HEK293 (cell line): ENCODE data around the gene IARS2.

Source experiments
- CTCF ChIA-PET: fragments of 350-600 bp; formaldehyde crosslinking; extraction: SDS; loops from one replicate; lab custom pipeline; 2021; ENCODE audit warnings: antibody characterized with exemption; lab: Yijun Ruan, JAX
- POLR2A ChIA-PET: fragments of 300-600 bp; formaldehyde crosslinking; extraction: SDS; loops from one replicate; lab custom pipeline; 2020; ENCODE audit warnings: antibody characterized with exemption, inconsistent platforms; lab: Yijun Ruan, JAX
- H3K27ac ChIP-seq: fragments of 200-500 bp; sonication (Bioruptor generic); 2 replicates; pipeline ENCODE4 v1.5.1; 2014; ENCODE audit warnings: low read depth, low read length, control low read depth, inconsistent platforms; ENCODE audit errors: extremely low read depth
- H3K36me3 ChIP-seq, 2 experiments: fragments of 200-500 bp in 1 of 2; sonication (Bioruptor generic) in 1 of 2; 1 replicate in 1 of 2; 2 replicates in 1 of 2; pipeline ENCODE4 v1.5.1; 2014 to 2017; ENCODE audit warnings: inconsistent platforms in 2 of 2, low read length in 2 of 2; ENCODE audit not compliant: control insufficient read depth in 2 of 2, insufficient read depth in 1 of 2
- H3K4me1 ChIP-seq: fragments of 200-500 bp; sonication (Bioruptor generic); 2 replicates; pipeline ENCODE4 v1.5.1; 2014; ENCODE audit warnings: mild to moderate bottlenecking, low read length, inconsistent platforms; ENCODE audit not compliant: control insufficient read depth, insufficient read depth
- H3K4me3 ChIP-seq: 2 replicates; pipeline ENCODE4 v1.5.1; 2011; ENCODE audit warnings: low read depth, mild to moderate bottlenecking, control low read depth, low read length, moderate library complexity
- H3K9me3 ChIP-seq: fragments of 200-500 bp; sonication (Bioruptor generic); 2 replicates; pipeline ENCODE4 v1.5.1; 2014; ENCODE audit warnings: low read depth, low read length, inconsistent platforms; ENCODE audit not compliant: control insufficient read depth, insufficient read depth
- BCL11B ChIP-seq: fragments of 450-650 bp; formaldehyde crosslinking; IDR thresholded peaks from 2 replicates; pipeline ENCODE4 v1.5.1; 2016; ENCODE audit warnings: low read depth, missing biosample characterization, missing genetic modification characterization
- FEZF1 ChIP-seq: fragments of 450-650 bp; formaldehyde crosslinking; IDR thresholded peaks from 2 replicates; pipeline ENCODE4 v1.5.1; 2016; ENCODE audit warnings: missing biosample characterization, missing genetic modification characterization
- IKZF3 ChIP-seq: fragments of 450-650 bp; IDR thresholded peaks from 2 replicates; pipeline ENCODE4 v1.5.0; 2018; ENCODE audit warnings: missing biosample characterization, mild to moderate bottlenecking, missing genetic modification characterization, moderate library complexity
- KLF1 ChIP-seq: fragments of 450-650 bp; formaldehyde crosslinking; IDR thresholded peaks from 2 replicates; pipeline ENCODE4 v1.5.1; 2016; ENCODE audit warnings: missing biosample characterization, missing genetic modification characterization
- REPIN1 ChIP-seq: fragments of 450-650 bp; formaldehyde crosslinking; IDR thresholded peaks from 2 replicates; pipeline ENCODE4 v1.5.1; 2017; ENCODE audit warnings: missing biosample characterization, missing genetic modification characterization, low read depth
- SP2 ChIP-seq: fragments of 450-650 bp; formaldehyde crosslinking; IDR thresholded peaks from 2 replicates; pipeline ENCODE4 v1.5.1; 2016; ENCODE audit warnings: missing biosample characterization, missing genetic modification characterization
- SP7 ChIP-seq: fragments of 450-650 bp; formaldehyde crosslinking; IDR thresholded peaks from 2 replicates; pipeline ENCODE4 v1.5.1; 2016; ENCODE audit warnings: missing biosample characterization, missing genetic modification characterization
- TRIM28 ChIP-seq: IDR thresholded peaks from 2 replicates; pipeline ENCODE4 v1.6.1; 2011; ENCODE audit warnings: low read length, control low read depth, borderline replicate concordance
- WT1 ChIP-seq: fragments of 450-650 bp; formaldehyde crosslinking; IDR thresholded peaks from 2 replicates; pipeline ENCODE4 v1.5.1; 2016; ENCODE audit warnings: missing biosample characterization, missing genetic modification characterization
- YY1 ChIP-seq: fragments of 450-650 bp; formaldehyde crosslinking; IDR thresholded peaks from 2 replicates; pipeline ENCODE4 v1.5.1; 2018; ENCODE audit warnings: missing biosample characterization, missing genetic modification characterization
- ZBTB17 ChIP-seq: fragments of 450-650 bp; formaldehyde crosslinking; IDR thresholded peaks from 2 replicates; pipeline ENCODE4 v1.5.1; 2016; ENCODE audit warnings: missing biosample characterization, missing genetic modification characterization
- ZEB2 ChIP-seq: fragments of 450-650 bp; formaldehyde crosslinking; IDR thresholded peaks from 2 replicates; pipeline ENCODE4 v1.5.1; 2016; ENCODE audit warnings: missing biosample characterization, missing genetic modification characterization
- ZFP3 ChIP-seq: fragments of 450-650 bp; formaldehyde crosslinking; IDR thresholded peaks from 2 replicates; pipeline ENCODE4 v1.5.1; 2016; ENCODE audit warnings: low read depth, missing biosample characterization, missing genetic modification characterization
- ZFP69B ChIP-seq: fragments of 450-650 bp; formaldehyde crosslinking; IDR thresholded peaks from 2 replicates; pipeline ENCODE4 v1.5.1; 2016; ENCODE audit warnings: missing biosample characterization, missing genetic modification characterization
- ZNF121 ChIP-seq: fragments of 450-650 bp; formaldehyde crosslinking; IDR thresholded peaks from 2 replicates; pipeline ENCODE4 v1.5.1; 2016; ENCODE audit warnings: missing biosample characterization, missing genetic modification characterization
- ZNF24 ChIP-seq: fragments of 450-650 bp; formaldehyde crosslinking; IDR thresholded peaks from 2 replicates; pipeline ENCODE4 v1.5.1; 2016; ENCODE audit warnings: missing biosample characterization, missing genetic modification characterization
- ZNF324 ChIP-seq: fragments of 450-650 bp; formaldehyde crosslinking; IDR thresholded peaks from 2 replicates; pipeline ENCODE4 v1.5.1; 2016; ENCODE audit warnings: missing biosample characterization, missing genetic modification characterization
- ZNF335 ChIP-seq: fragments of 450-650 bp; formaldehyde crosslinking; conservative IDR thresholded peaks from 2 replicates; pipeline ENCODE4 v1.5.1; 2016; ENCODE audit warnings: missing biosample characterization, missing genetic modification characterization
- ZNF341 ChIP-seq: fragments of 450-650 bp; formaldehyde crosslinking; IDR thresholded peaks from 2 replicates; pipeline ENCODE4; 2016; ENCODE audit warnings: low read depth, missing biosample characterization, missing genetic modification characterization
- ZNF354C ChIP-seq: fragments of 450-650 bp; formaldehyde crosslinking; IDR thresholded peaks from 2 replicates; pipeline ENCODE4 v1.5.1; 2016; ENCODE audit warnings: missing biosample characterization, missing genetic modification characterization, low read depth, borderline replicate concordance
- ZNF366 ChIP-seq: fragments of 450-650 bp; formaldehyde crosslinking; conservative IDR thresholded peaks from 2 replicates; pipeline ENCODE4 v1.5.1; 2016; ENCODE audit warnings: missing biosample characterization, missing genetic modification characterization
- ZNF423 ChIP-seq: fragments of 450-650 bp; formaldehyde crosslinking; IDR thresholded peaks from 2 replicates; pipeline ENCODE4 v1.5.1; 2016; ENCODE audit warnings: missing biosample characterization, missing genetic modification characterization
- ZNF521 ChIP-seq: fragments of 450-650 bp; formaldehyde crosslinking; IDR thresholded peaks from 2 replicates; pipeline ENCODE4 v1.5.1; 2017; ENCODE audit warnings: missing biosample characterization, mild to moderate bottlenecking, missing genetic modification characterization
- ZNF76 ChIP-seq: fragments of 450-650 bp; formaldehyde crosslinking; IDR thresholded peaks from 2 replicates; pipeline ENCODE4; 2016; ENCODE audit warnings: low read depth, missing biosample characterization, missing genetic modification characterization, borderline replicate concordance
- ZNF776 ChIP-seq: fragments of 450-650 bp; formaldehyde crosslinking; IDR thresholded peaks from 2 replicates; pipeline ENCODE4 v1.5.0; 2017; ENCODE audit warnings: missing biosample characterization, missing genetic modification characterization, borderline replicate concordance
- ZNF843 ChIP-seq: fragments of 450-650 bp; formaldehyde crosslinking; IDR thresholded peaks from 2 replicates; pipeline ENCODE4 v1.5.1; 2016; ENCODE audit warnings: missing biosample characterization, missing genetic modification characterization
- ZSCAN16 ChIP-seq: fragments of 450-650 bp; formaldehyde crosslinking; IDR thresholded peaks from 2 replicates; pipeline ENCODE4 v1.5.1; 2016; ENCODE audit warnings: missing biosample characterization, missing genetic modification characterization
- ZXDB ChIP-seq: fragments of 450-650 bp; formaldehyde crosslinking; IDR thresholded peaks from 2 replicates; pipeline ENCODE4 v1.5.1; 2016; ENCODE audit warnings: missing biosample characterization, missing genetic modification characterization
- TF ChIP-seq, protein P1 (sequence below): fragments of 450-650 bp; formaldehyde crosslinking; IDR thresholded peaks from 2 replicates; pipeline ENCODE4 v1.5.1; 2016; ENCODE audit warnings: missing biosample characterization, missing genetic modification characterization
- TF ChIP-seq, protein P2 (sequence below): fragments of 450-650 bp; formaldehyde crosslinking; IDR thresholded peaks from 2 replicates; pipeline ENCODE4 v1.5.1; 2016; ENCODE audit warnings: missing biosample characterization, missing genetic modification characterization
- TF ChIP-seq, protein P3 (sequence below): fragments of 450-650 bp; formaldehyde crosslinking; IDR thresholded peaks from 2 replicates; pipeline ENCODE4 v1.5.1; 2016; ENCODE audit warnings: missing biosample characterization, missing genetic modification characterization

The IARS2 gene

DNA sequence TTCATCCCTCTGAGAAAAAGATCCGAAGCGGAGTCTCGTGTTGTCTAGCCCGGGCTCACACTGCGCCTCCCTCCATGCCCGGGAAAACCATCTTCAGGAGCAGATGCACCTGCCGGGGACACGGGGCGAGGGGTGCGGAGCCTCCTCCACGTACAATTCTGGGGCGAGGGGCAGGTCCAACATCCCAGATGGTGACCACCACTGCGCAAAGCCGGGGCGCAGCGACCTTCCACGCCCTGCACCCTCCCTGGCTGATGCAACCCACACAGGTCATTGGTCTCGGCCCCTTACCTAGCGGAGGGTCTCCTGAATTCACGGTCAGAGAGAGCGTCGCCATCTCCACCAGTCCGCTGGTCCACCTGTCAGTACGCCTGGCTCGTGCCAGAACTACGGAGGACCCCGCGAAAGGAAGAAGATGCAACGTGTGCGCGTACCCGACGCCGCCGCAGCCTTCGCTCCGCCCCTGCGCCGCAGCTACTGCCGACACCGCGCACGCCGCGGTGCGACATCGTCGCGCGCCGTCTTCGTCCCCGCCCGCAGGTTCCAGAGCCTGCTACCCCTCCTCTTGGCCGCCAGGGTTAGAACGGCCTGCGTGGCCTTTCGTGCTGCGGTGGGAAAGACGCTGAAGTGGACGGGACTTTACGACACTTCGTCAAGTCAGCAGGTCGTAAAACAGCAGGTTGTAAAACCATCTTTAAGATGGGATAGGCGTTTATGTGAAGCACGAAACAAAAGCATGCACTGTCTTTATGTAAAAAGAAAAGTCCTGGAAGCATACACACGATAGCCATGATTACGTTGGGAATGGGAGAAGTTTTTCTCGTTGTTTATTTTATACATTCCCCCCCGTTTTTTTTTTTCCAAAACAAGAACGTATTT lies 47.6 kb upstream of the IARS2 start, which contains the start of gene EPRS1:
Gene EPRS1 (minus strand): TSS at position 454 of the 879 bp plus-strand sequence. CDS start 117 bp downstream, at position 337.
- H3K27ac ChIP-seq = peak within 1 kb of the TSS; percentile 71
- H3K9me3 ChIP-seq = no peaks in the 10 kb centered on the region
- H3K4me3 ChIP-seq = peak within 1 kb of the TSS; percentile 89
- ChIA-PET CTCF (no interaction called here), POLR2A (no interaction called here)
- H3K4me1 ChIP-seq = no peaks in the 10 kb centered on the region
- H3K36me3 ChIP-seq = peaks cover 0 to under 1% of the 10 kb centered on the region in 2 experiments; a peak in 2 of 3 replicates
- TF ChIP-seq ZNF843 (tag by site-specific recombination) = peak; percentile 83
- no peak for TF ChIP-seq ZNF423
- TF ChIP-seq ZNF324 (tag by site-specific recombination) = peak; percentile 28; the same call in 1 of the 2 replicates
- TF ChIP-seq, protein P1, sequence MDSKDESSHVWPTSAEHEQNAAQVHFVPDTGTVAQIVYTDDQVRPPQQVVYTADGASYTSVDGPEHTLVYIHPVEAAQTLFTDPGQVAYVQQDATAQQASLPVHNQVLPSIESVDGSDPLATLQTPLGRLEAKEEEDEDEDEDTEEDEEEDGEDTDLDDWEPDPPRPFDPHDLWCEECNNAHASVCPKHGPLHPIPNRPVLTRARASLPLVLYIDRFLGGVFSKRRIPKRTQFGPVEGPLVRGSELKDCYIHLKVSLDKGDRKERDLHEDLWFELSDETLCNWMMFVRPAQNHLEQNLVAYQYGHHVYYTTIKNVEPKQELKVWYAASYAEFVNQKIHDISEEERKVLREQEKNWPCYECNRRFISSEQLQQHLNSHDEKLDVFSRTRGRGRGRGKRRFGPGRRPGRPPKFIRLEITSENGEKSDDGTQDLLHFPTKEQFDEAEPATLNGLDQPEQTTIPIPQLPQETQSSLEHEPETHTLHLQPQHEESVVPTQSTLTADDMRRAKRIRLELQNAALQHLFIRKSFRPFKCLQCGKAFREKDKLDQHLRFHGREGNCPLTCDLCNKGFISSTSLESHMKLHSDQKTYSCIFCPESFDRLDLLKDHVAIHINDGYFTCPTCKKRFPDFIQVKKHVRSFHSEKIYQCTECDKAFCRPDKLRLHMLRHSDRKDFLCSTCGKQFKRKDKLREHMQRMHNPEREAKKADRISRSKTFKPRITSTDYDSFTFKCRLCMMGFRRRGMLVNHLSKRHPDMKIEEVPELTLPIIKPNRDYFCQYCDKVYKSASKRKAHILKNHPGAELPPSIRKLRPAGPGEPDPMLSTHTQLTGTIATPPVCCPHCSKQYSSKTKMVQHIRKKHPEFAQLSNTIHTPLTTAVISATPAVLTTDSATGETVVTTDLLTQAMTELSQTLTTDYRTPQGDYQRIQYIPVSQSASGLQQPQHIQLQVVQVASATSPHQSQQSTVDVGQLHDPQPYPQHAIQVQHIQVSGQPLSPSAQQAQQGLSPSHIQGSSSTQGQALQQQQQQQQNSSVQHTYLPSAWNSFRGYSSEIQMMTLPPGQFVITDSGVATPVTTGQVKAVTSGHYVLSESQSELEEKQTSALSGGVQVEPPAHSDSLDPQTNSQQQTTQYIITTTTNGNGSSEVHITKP = peak; percentile 95
- peak; percentile 59 for TF ChIP-seq SP2 (tag by site-specific recombination)
- TF ChIP-seq ZXDB (tag by site-specific recombination) = peak; percentile 94
- TF ChIP-seq ZNF776 = no peak
- peak; percentile 77 for TF ChIP-seq FEZF1
- 0 out of 2 replicates have a peak, but pooled peaks have one; percentile 17 for TF ChIP-seq REPIN1 (tag by site-specific recombination)
- TF ChIP-seq, protein P2, sequence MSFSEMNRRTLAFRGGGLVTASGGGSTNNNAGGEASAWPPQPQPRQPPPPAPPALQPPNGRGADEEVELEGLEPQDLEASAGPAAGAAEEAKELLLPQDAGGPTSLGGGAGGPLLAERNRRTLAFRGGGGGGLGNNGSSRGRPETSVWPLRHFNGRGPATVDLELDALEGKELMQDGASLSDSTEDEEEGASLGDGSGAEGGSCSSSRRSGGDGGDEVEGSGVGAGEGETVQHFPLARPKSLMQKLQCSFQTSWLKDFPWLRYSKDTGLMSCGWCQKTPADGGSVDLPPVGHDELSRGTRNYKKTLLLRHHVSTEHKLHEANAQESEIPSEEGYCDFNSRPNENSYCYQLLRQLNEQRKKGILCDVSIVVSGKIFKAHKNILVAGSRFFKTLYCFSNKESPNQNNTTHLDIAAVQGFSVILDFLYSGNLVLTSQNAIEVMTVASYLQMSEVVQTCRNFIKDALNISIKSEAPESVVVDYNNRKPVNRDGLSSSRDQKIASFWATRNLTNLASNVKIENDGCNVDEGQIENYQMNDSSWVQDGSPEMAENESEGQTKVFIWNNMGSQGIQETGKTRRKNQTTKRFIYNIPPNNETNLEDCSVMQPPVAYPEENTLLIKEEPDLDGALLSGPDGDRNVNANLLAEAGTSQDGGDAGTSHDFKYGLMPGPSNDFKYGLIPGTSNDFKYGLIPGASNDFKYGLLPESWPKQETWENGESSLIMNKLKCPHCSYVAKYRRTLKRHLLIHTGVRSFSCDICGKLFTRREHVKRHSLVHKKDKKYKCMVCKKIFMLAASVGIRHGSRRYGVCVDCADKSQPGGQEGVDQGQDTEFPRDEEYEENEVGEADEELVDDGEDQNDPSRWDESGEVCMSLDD (tag by site-specific recombination) = peak; percentile 33; the same call in 1 of the 2 replicates
- TF ChIP-seq ZFP69B (tag by site-specific recombination) = peak; percentile 12; the same call in 1 of the 2 replicates
- TF ChIP-seq ZNF354C (tag by site-specific recombination) = no peak
- peak; percentile 95; the same call in 1 of the 2 replicates for TF ChIP-seq TRIM28
- peak; percentile 23 for TF ChIP-seq ZNF366 (tag by site-specific recombination)
- no peak for TF ChIP-seq ZNF121 (tag by site-specific recombination)
- peak; percentile 38 for TF ChIP-seq WT1
- no peak for TF ChIP-seq ZNF521
- no peak; the same call in 1 of the 2 replicates for TF ChIP-seq ZNF341 (tag by site-specific recombination)
- TF ChIP-seq YY1 (tag by site-specific recombination) = peak; percentile 46; the same call in 1 of the 2 replicates
- TF ChIP-seq ZBTB17 = peak; percentile 93
- peak; percentile 95 for TF ChIP-seq ZEB2
- TF ChIP-seq ZFP3 (tag by site-specific recombination) = 0 out of 2 replicates have a peak, but pooled peaks have one; percentile 7
- TF ChIP-seq ZNF76 (tag by site-specific recombination) = peak; percentile 56; the same call in 1 of the 2 replicates
- TF ChIP-seq, protein P3, sequence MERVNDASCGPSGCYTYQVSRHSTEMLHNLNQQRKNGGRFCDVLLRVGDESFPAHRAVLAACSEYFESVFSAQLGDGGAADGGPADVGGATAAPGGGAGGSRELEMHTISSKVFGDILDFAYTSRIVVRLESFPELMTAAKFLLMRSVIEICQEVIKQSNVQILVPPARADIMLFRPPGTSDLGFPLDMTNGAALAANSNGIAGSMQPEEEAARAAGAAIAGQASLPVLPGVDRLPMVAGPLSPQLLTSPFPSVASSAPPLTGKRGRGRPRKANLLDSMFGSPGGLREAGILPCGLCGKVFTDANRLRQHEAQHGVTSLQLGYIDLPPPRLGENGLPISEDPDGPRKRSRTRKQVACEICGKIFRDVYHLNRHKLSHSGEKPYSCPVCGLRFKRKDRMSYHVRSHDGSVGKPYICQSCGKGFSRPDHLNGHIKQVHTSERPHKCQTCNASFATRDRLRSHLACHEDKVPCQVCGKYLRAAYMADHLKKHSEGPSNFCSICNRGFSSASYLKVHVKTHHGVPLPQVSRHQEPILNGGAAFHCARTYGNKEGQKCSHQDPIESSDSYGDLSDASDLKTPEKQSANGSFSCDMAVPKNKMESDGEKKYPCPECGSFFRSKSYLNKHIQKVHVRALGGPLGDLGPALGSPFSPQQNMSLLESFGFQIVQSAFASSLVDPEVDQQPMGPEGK (tag by site-specific recombination) = peak; percentile 57; the same call in 1 of the 2 replicates
- peak; percentile 85 for TF ChIP-seq ZNF335 (tag by site-specific recombination)
- TF ChIP-seq ZSCAN16 (tag by site-specific recombination) = no peak
- peak; percentile 75 for TF ChIP-seq IKZF3 (tag by site-specific recombination)
- peak; percentile 50 for TF ChIP-seq KLF1 (tag by site-specific recombination)
- TF ChIP-seq ZNF24 = peak; percentile 30; the same call in 1 of the 2 replicates
- peak; percentile 98 for TF ChIP-seq BCL11B (tag by site-specific recombination)
- peak; percentile 84 for TF ChIP-seq SP7 (tag by site-specific recombination)
